Superior temporal gyrus (tissue), 1 donor: ENCODE measurements around the gene GADL1.

Experiments
- DNase-seq: peaks from one replicate; pipeline ENCODE4 v3.0.0-alpha.2; 2016; ENCODE audit errors: extremely low spot score

The GADL1 gene

GRCh38 chr3:30811151-30811795 lies 83.2 kb downstream of the GADL1 start:
- no peak for DNase-seq

- DNase-seq = no peak
Measured at GRCh38 chr3:30810625-30811024, 83.8 kb downstream of the GADL1 start.

GRCh38 chr3:30805695-30806094 lies 88.8 kb downstream of the GADL1 start:
- DNase-seq = no peak

GRCh38 chr3:30804984-30805383 lies 89.5 kb downstream of the GADL1 start:
- DNase-seq = no peak

GRCh38 chr3:30795176-30795575 lies 99.3 kb downstream of the GADL1 start:
- DNase-seq = no peak

- no peak for DNase-seq
Measured at GRCh38 chr3:30793740-30794139, 100.7 kb downstream of the GADL1 start.

GRCh38 chr3:30790150-30790549 lies 104.3 kb downstream of the GADL1 start:
- DNase-seq = no peak

- DNase-seq = no peak
Measured at GRCh38 chr3:30786365-30786764, 108.1 kb downstream of the GADL1 start.

GRCh38 chr3:30779686-30780287 lies 114.7 kb downstream of the GADL1 start:
- DNase-seq = no peak

- no peak for DNase-seq
Measured at GRCh38 chr3:30778933-30779332, 115.5 kb downstream of the GADL1 start.

- no peak for DNase-seq
Measured at GRCh38 chr3:30777426-30778113, 116.9 kb downstream of the GADL1 start.

- DNase-seq = no peak
Measured at GRCh38 chr3:30776186-30776815, 118.2 kb downstream of the GADL1 start.

- no peak for DNase-seq
Measured at GRCh38 chr3:30775040-30775439, 119.4 kb downstream of the GADL1 start.

GRCh38 chr3:30774062-30774461 lies 120.4 kb downstream of the GADL1 start:
- DNase-seq = no peak

- DNase-seq = peak; percentile 22
Measured at GRCh38 chr3:30770387-30770786, 124.1 kb downstream of the GADL1 start.

GRCh38 chr3:30768703-30769550 lies 125.5 kb downstream of the GADL1 start:
- peak; percentile 82 for DNase-seq

GRCh38 chr3:30768046-30768445 lies 126.4 kb downstream of the GADL1 start:
- no peak for DNase-seq

- no peak for DNase-seq
Measured at GRCh38 chr3:30766522-30766921, 127.9 kb downstream of the GADL1 start.

- DNase-seq = no peak
Measured at GRCh38 chr3:30764891-30765290, 129.6 kb downstream of the GADL1 start.

- no peak for DNase-seq
Measured at GRCh38 chr3:30764281-30764680, 130.2 kb downstream of the GADL1 start.

GRCh38 chr3:30761374-30761773 lies 133.1 kb downstream of the GADL1 start:
- DNase-seq = no peak

GRCh38 chr3:30760737-30761136 lies 133.7 kb downstream of the GADL1 start:
- no peak for DNase-seq
